HS-5 (cell line): ENCODE data around the gene TRIP13.
"Not testable (repeated sequence)": the region's sequence is repeated elsewhere in the genome, so short reads cannot be mapped to it uniquely, and the experiment has no call there.

Experiments used
- DNase-seq: peaks from one replicate; pipeline ENCODE4 v3.0.0-alpha.2; 2012; ENCODE audit warnings: low read depth

The TRIP13 gene

GRCh38 chr5:921456-922435, 29.1 kb downstream of the TRIP13 start:
- no peak for DNase-seq

GRCh38 chr5:922436-923280, 30.0 kb downstream of the TRIP13 start:
- no peak for DNase-seq

GRCh38 chr5:923281-923873, 30.7 kb downstream of the TRIP13 start:
- no peak for DNase-seq

- no peak for DNase-seq
Observed at GRCh38 chr5:926417-927171, 33.9 kb downstream of the TRIP13 start.

- no peak for DNase-seq
Observed at GRCh38 chr5:927172-928015, 34.7 kb downstream of the TRIP13 start.

- not testable (repeated sequence) for DNase-seq
Observed at GRCh38 chr5:929182-929581, 36.5 kb downstream of the TRIP13 start.

- DNase-seq = no peak
Observed at GRCh38 chr5:929596-929995, 36.9 kb downstream of the TRIP13 start.

- DNase-seq = no peak
Observed at GRCh38 chr5:930866-931265, 38.2 kb downstream of the TRIP13 start.

- DNase-seq = no peak
Observed at GRCh38 chr5:931570-932145, 39.0 kb downstream of the TRIP13 start.

GRCh38 chr5:932151-932627, 39.5 kb downstream of the TRIP13 start:
- DNase-seq = no peak

GRCh38 chr5:932628-933250, 40.1 kb downstream of the TRIP13 start:
- no peak for DNase-seq

GRCh38 chr5:933251-933861, 40.7 kb downstream of the TRIP13 start:
- DNase-seq = no peak

GRCh38 chr5:933951-934350, 41.3 kb downstream of the TRIP13 start:
- not testable (repeated sequence) for DNase-seq

GRCh38 chr5:934381-934967, 41.8 kb downstream of the TRIP13 start:
- DNase-seq = not testable (repeated sequence)

- no peak for DNase-seq
Observed at GRCh38 chr5:935510-936084, 42.9 kb downstream of the TRIP13 start.

GRCh38 chr5:936149-937144, 43.8 kb downstream of the TRIP13 start:
- no peak for DNase-seq
